Loucy (cell line): Measurements from ENCODE around the gene ADGRF3.

Experiments
- CTCF ChIP-seq: fragments of 200-600 bp; sonication (generic); conservative IDR thresholded peaks from 2 replicates; pipeline ENCODE4 v1.5.1; 2014; ENCODE audit warnings: mild to moderate bottlenecking, antibody characterized with exemption, low read length
- EZH2phosphoT487 ChIP-seq: fragments of 200-600 bp; IDR thresholded peaks from 2 replicates; pipeline ENCODE4 v1.6.1; 2018; ENCODE audit warnings: antibody characterized with exemption, mild to moderate bottlenecking, moderate library complexity, borderline replicate concordance

- no peak for TF ChIP-seq CTCF
- no peak for TF ChIP-seq EZH2phosphoT487
These were observed 62.5 kb downstream of the ADGRF3 start for GRCh38 chr2:26284132-26284531.
